Trophoblast cell (in vitro differentiated cells and primary cell): ENCODE data around the gene SLC5A9.
"Not testable (repeated sequence)": the region's sequence is repeated elsewhere in the genome, so short reads cannot be mapped to it uniquely, and the experiment has no call there.

Experiments used
- DNase-seq, 2 donors: peaks; one replicate each; pipeline ENCODE4 v3.0.0-alpha.2; 2016
- H2AFZ ChIP-seq: 2 replicates; pipeline ENCODE4 v1.6.1; 2013; ENCODE audit warnings: low read length, moderate library complexity, mild to moderate bottlenecking; ENCODE audit not compliant: insufficient read depth, poor library complexity
- H2AK5ac ChIP-seq: 2 replicates; pipeline ENCODE4 v1.6.1; 2013; ENCODE audit warnings: mild to moderate bottlenecking, low read length
- H2BK120ac ChIP-seq: 2 replicates; pipeline ENCODE4 v1.6.1; 2013; ENCODE audit warnings: low read length, mild to moderate bottlenecking, moderate library complexity; ENCODE audit not compliant: insufficient read depth, poor library complexity
- H2BK12ac ChIP-seq: 2 replicates; pipeline ENCODE4 v1.6.1; 2013; ENCODE audit warnings: mild to moderate bottlenecking, low read length, moderate library complexity
- H2BK5ac ChIP-seq: 2 replicates; pipeline ENCODE4 v1.6.1; 2013; ENCODE audit warnings: low read length, low read depth, moderate library complexity, mild to moderate bottlenecking; ENCODE audit not compliant: poor library complexity
- H3K14ac ChIP-seq: 2 replicates; pipeline ENCODE4 v1.6.1; 2013; ENCODE audit warnings: mild to moderate bottlenecking, low read length
- H3K18ac ChIP-seq: 2 replicates; pipeline ENCODE4 v1.6.1; 2013; ENCODE audit warnings: mild to moderate bottlenecking, low read length
- H3K23ac ChIP-seq: 2 replicates; pipeline ENCODE4 v1.6.1; 2013; ENCODE audit warnings: low read length
- H3K27ac ChIP-seq: 2 replicates; pipeline ENCODE4 v1.5.1; 2013; ENCODE audit warnings: low read depth, mild to moderate bottlenecking, inconsistent platforms, low read length, moderate library complexity
- H3K27me3 ChIP-seq: 2 replicates; pipeline ENCODE4 v1.6.1; 2013; ENCODE audit warnings: inconsistent platforms, mild to moderate bottlenecking, low read length, moderate library complexity; ENCODE audit not compliant: insufficient read depth
- H3K36me3 ChIP-seq, 2 experiments: 1 replicate in 1 of 2; 2 replicates in 1 of 2; pipeline ENCODE4 v1.6.1; 2013; ENCODE audit warnings: low read length in 2 of 2, mild to moderate bottlenecking in 2 of 2, moderate library complexity in 1 of 2; ENCODE audit not compliant: insufficient read depth in 2 of 2, control insufficient read depth in 1 of 2
- H3K4ac ChIP-seq: 2 replicates; pipeline ENCODE4 v1.6.1; 2013; ENCODE audit warnings: low read depth, mild to moderate bottlenecking, low read length, moderate library complexity
- H3K4me1 ChIP-seq, 2 experiments: 1 replicate in 1 of 2; 2 replicates in 1 of 2; pipeline ENCODE4 v1.6.1; 2013; ENCODE audit warnings: low read length in 2 of 2, mild to moderate bottlenecking in 2 of 2, moderate library complexity in 1 of 2; ENCODE audit not compliant: insufficient read depth in 2 of 2, control insufficient read depth in 1 of 2
- H3K4me2 ChIP-seq: 2 replicates; pipeline ENCODE4 v1.6.1; 2013; ENCODE audit warnings: inconsistent platforms, mild to moderate bottlenecking, low read length, moderate library complexity
- H3K4me3 ChIP-seq: 2 replicates; pipeline ENCODE4 v1.5.1; 2013; ENCODE audit warnings: mild to moderate bottlenecking, low read depth, low read length, inconsistent platforms
- H3K79me1 ChIP-seq: one replicate; pipeline ENCODE4 v1.6.1; 2013; ENCODE audit warnings: low read length
- H3K79me2 ChIP-seq: 2 replicates; pipeline ENCODE4 v1.6.1; 2013; ENCODE audit warnings: low read length, mild to moderate bottlenecking; ENCODE audit not compliant: control insufficient read depth, insufficient read depth, poor library complexity
- H3K9ac ChIP-seq: 2 replicates; pipeline ENCODE4 v1.6.1; 2013; ENCODE audit warnings: mild to moderate bottlenecking, low read length
- H3K9me3 ChIP-seq: 2 replicates; pipeline ENCODE4 v1.6.1; 2013; ENCODE audit warnings: low read depth, mild to moderate bottlenecking, control low read depth, inconsistent platforms, low read length; ENCODE audit not compliant: insufficient read depth
- H4K12ac ChIP-seq: 2 replicates; pipeline ENCODE4 v1.6.1; 2013; ENCODE audit warnings: low read depth, mild to moderate bottlenecking, low read length, moderate library complexity
- H4K8ac ChIP-seq: 2 replicates; pipeline ENCODE4 v1.6.1; 2013; ENCODE audit warnings: low read depth, mild to moderate bottlenecking, low read length, moderate library complexity
- H4K91ac ChIP-seq: one replicate; pipeline ENCODE4 v1.6.1; 2013; ENCODE audit warnings: low read depth, mild to moderate bottlenecking, low read length, moderate library complexity
- whole genome bisulfite sequencing: extraction: QIAGEN DNeasy Blood & Tissue Kit; methylation state at CpG from one replicate; pipeline ENCODE4 v1.1.7; 2013; ENCODE audit warnings: missing lambda C conversion rate; ENCODE audit not compliant: insufficient read length, insufficient coverage; ENCODE audit errors: extremely low coverage; 5-methylcytosine and 5-hydroxymethylcytosine counted together

SLC5A9 gene

DNA sequence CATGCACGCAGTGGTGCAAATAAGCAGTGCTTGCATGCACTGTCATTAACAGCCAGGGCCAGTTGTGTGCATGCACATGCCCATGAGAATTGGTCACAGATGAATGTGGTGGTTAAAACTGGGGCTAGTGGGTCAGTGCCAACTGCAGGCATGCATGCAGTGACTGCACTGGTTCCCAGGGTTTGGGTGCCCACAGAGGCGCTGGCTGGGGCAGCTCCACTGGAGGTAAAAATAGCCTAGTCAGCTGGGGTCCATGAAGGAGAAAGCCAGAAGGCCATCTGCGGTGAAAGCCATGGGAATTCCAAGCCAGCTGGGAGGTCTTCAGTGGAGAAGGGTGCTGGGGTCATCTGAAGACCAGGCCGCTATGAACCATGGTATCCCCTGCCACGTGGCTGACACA is 70.2 kb downstream of the SLC5A9 start:
- Histone ChIP-seq H3K79me2 (no peaks in the 10 kb centered on the region), H2AK5ac (no peak overlapping the region), H3K18ac (no peak overlapping the region), H3K4me2 (no peak overlapping the region), H4K91ac (no peak overlapping the region), H2BK120ac (no peak overlapping the region), H4K8ac (no peak overlapping the region), H2BK12ac (no peak overlapping the region), H2BK5ac (no peak overlapping the region), H3K4me3 (no peak overlapping the region), H3K36me3 (no peaks in the 10 kb centered on the region), H3K27ac (no peak overlapping the region), H3K14ac (no peak overlapping the region), H3K4me1 (peaks cover 0 to 2% of the 10 kb centered on the region in 2 experiments), H3K27me3 (no peaks in the 10 kb centered on the region), H3K23ac (no peak overlapping the region), H2AFZ (no peak overlapping the region), H3K9me3 (peaks cover 4% of the 10 kb centered on the region), H3K4ac (no peak overlapping the region), H4K12ac (no peak overlapping the region), H3K9ac (no peak overlapping the region), H3K79me1 (no peaks in the 10 kb centered on the region)
- no peak for DNase-seq
- WGBS: no CpG with 5 or more reads among the region's 5 CpGs

DNA sequence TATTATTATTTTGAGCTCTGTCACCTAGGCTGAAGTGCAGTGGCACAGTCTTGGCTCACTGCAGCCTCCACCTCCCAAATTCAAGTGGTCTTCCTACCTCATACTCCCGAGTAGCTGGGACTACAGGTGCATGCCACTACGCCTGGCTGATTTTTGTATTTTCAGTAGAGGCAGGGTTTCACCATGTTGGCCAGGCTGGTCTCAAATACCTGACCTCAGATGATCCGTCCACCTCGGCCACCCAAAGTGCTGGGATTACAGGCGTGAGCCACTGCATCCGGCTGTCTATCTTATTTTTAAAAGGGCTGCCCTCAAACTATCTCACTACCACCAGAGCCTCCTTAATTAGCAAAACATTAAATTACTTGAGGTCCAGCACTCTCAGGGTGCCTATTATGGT is 71.6 kb downstream of the SLC5A9 start:
- not testable (repeated sequence) for H4K8ac ChIP-seq, H3K4me2 ChIP-seq, H3K27ac ChIP-seq, H3K4me1 ChIP-seq, H2AFZ ChIP-seq, H3K4me3 ChIP-seq, H3K79me2 ChIP-seq, H3K23ac ChIP-seq, H2AK5ac ChIP-seq, H2BK5ac ChIP-seq, H4K91ac ChIP-seq, H3K27me3 ChIP-seq, H2BK12ac ChIP-seq, H3K9me3 ChIP-seq, H3K79me1 ChIP-seq, H4K12ac ChIP-seq, DNase-seq, H3K36me3 ChIP-seq, H3K9ac ChIP-seq, H2BK120ac ChIP-seq, H3K18ac ChIP-seq, H3K14ac ChIP-seq, H3K4ac ChIP-seq
- no CpG with 5 or more reads among the region's 6 CpGs for WGBS

DNA sequence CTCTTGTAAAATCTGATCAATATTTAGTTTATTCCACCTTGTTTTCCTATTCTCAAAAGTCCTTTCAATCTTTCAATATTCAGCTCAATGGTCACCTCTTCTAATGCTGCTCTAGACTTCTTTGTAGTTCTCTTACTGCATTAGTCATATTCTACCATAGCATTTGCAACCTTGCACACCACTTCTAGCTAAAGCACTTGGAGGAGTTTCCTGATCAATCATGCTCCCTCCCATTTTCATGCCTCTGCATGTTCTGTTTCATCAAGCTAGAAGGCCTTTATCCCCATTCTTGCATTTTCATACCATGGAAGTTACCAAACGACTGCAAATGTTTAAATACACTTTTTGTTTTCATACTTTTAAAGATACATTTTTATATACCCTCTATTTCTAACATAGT is 72.1 kb downstream of the SLC5A9 start:
- no peak overlapping the region for H2BK5ac ChIP-seq
- whole genome bisulfite sequencing: no CpG with 5 or more reads among the region's 1 CpG
- no peak overlapping the region for H2BK12ac ChIP-seq
- no peak overlapping the region for H2AFZ ChIP-seq
- no peak overlapping the region for H4K8ac ChIP-seq
- H4K91ac ChIP-seq: no peak overlapping the region
- no peaks in the 10 kb centered on the region for H3K79me1 ChIP-seq
- peaks cover 0 to 2% of the 10 kb centered on the region in 2 experiments for H3K4me1 ChIP-seq
- no peaks in the 10 kb centered on the region for H3K36me3 ChIP-seq
- H3K27ac ChIP-seq: no peak overlapping the region
- H3K79me2 ChIP-seq: no peaks in the 10 kb centered on the region
- H3K4me3 ChIP-seq: no peak overlapping the region
- no peak overlapping the region for H3K4me2 ChIP-seq
- DNase-seq: no peak
- no peak overlapping the region for H2AK5ac ChIP-seq
- no peak overlapping the region for H2BK120ac ChIP-seq
- no peak overlapping the region for H3K14ac ChIP-seq
- no peaks in the 10 kb centered on the region for H3K27me3 ChIP-seq
- H3K9me3 ChIP-seq: no peaks in the 10 kb centered on the region
- H3K23ac ChIP-seq: no peak overlapping the region
- H4K12ac ChIP-seq: no peak overlapping the region
- H3K9ac ChIP-seq: no peak overlapping the region
- no peak overlapping the region for H3K18ac ChIP-seq
- H3K4ac ChIP-seq: no peak overlapping the region
